K562 (cell line): ENCODE results near the gene CSTA. TPM values are rescaled to one million over a fixed set of nuclear protein-coding genes. Genes with fewer than 3 reads are reported as not detected.

Source experiments
- ATAC-seq: fragments of 200-7000 bp; cut with Tn5 transposase; 3 replicates; pipeline ENCODE4 v1.9.1; 2020; ENCODE audit warnings: moderate library complexity
- BruUV-seq: library from RNA; stranded (reverse); fragments of 400-500 nt; replicated peaks from 2 replicates; lab custom pipeline; 2021; lab: Mats Ljungman, UMichigan
- CTCF ChIA-PET: fragments of 300-600 bp; formaldehyde crosslinking; extraction: SDS; loops from one replicate; lab custom pipeline; 2021; ENCODE audit warnings: low intra/inter-chr PET ratio; lab: Yijun Ruan, JAX
- POLR2A ChIA-PET: fragments of 300-600, 350-650 bp; sonication (Branson Sonifier 250); formaldehyde crosslinking; extraction: SDS; loops from one replicate; lab custom pipeline; 2021; ENCODE audit warnings: antibody characterized with exemption, inconsistent platforms; lab: Yijun Ruan, JAX
- DNase-seq, 4 experiments: peaks; one replicate each; pipeline versions ENCODE4 v3.0.0 to v3.0.0-alpha.2; 2011 to 2018; ENCODE audit warnings: low spot score in 3 of 4, mixed read lengths in 3 of 4; ENCODE audit errors: extremely low read depth in 1 of 4
- FAIRE-seq: peaks from 2 replicates; lab custom pipeline; 2011; peaks lifted over from hg19 to GRCh38; lab: Jason Lieb, UNC
- H2AFZ ChIP-seq: 2 replicates; pipeline ENCODE4 v1.6.0; 2011; ENCODE audit warnings: low read depth, low read length, control low read depth, inconsistent platforms
- H3K27ac ChIP-seq: fragments of 200-600 bp; 3 replicates; pipeline ENCODE4 v1.8.0; 2011; ENCODE audit warnings: low read depth, mild to moderate bottlenecking, control low read depth, inconsistent platforms, low read length, moderate library complexity, mixed read lengths; ENCODE audit errors: extremely low read depth
- H3K27me3 ChIP-seq, 2 experiments: fragments of 300-600 bp in 1 of 2; 2 replicates in 1 of 2; 3 replicates in 1 of 2; pipeline versions ENCODE4 v1.6.0 to v1.8.0; 2011; ENCODE audit warnings: inconsistent platforms in 2 of 2, low read length in 2 of 2, mild to moderate bottlenecking in 1 of 2, mixed read lengths in 1 of 2, moderate library complexity in 1 of 2; ENCODE audit not compliant: control insufficient read depth in 2 of 2, insufficient read depth in 2 of 2
- H3K36me3 ChIP-seq: fragments of 300-600 bp; 3 replicates; pipeline ENCODE4 v1.8.0; 2011; ENCODE audit warnings: mild to moderate bottlenecking, low read length, inconsistent platforms; ENCODE audit not compliant: control insufficient read depth, insufficient read depth
- H3K4me1 ChIP-seq, 2 experiments: fragments of 200-600 bp in 1 of 2; replicated peaks in 1 of 2; 2 replicates in 1 of 2; 3 replicates in 1 of 2; pipeline versions ENCODE4 v1.5.1 to v1.8.0; 2011; ENCODE audit warnings: inconsistent platforms in 2 of 2, low read length in 2 of 2, mild to moderate bottlenecking in 1 of 2, mixed read lengths in 1 of 2, moderate library complexity in 1 of 2; ENCODE audit not compliant: control insufficient read depth in 2 of 2, insufficient read depth in 2 of 2
- H3K4me2 ChIP-seq: 2 replicates; pipeline ENCODE4 v1.6.1; 2011; ENCODE audit warnings: low read length, control low read depth, inconsistent platforms, mixed read lengths; ENCODE audit not compliant: insufficient read depth
- H3K4me3 ChIP-seq: fragments of 200-600 bp; sonication (generic), shearing (Covaris generic); 2 replicates; pipeline ENCODE4 v1.5.1; 2016; ENCODE audit warnings: control low read depth, inconsistent platforms
- H3K79me2 ChIP-seq: fragments of 200-600 bp; 3 replicates; pipeline ENCODE4 v1.8.0; 2011; ENCODE audit warnings: low read length, inconsistent platforms; ENCODE audit not compliant: control insufficient read depth, insufficient read depth
- H3K9ac ChIP-seq, 2 experiments: 2 replicates each; pipeline versions ENCODE4 v1.6.0 to v1.6.1; 2011; ENCODE audit warnings: low read depth in 2 of 2, low read length in 2 of 2, control low read depth in 1 of 2, inconsistent platforms in 1 of 2, mild to moderate bottlenecking in 1 of 2, mixed read lengths in 1 of 2; ENCODE audit not compliant: insufficient read depth in 1 of 2
- H3K9me1 ChIP-seq: one replicate; pipeline ENCODE4 v1.6.0; 2011; ENCODE audit warnings: inconsistent platforms, mild to moderate bottlenecking, low read length, moderate library complexity; ENCODE audit not compliant: control insufficient read depth, insufficient read depth
- H3K9me3 ChIP-seq: replicated peaks from 2 replicates; pipeline ENCODE4 v1.5.1; 2011; ENCODE audit warnings: low read depth, low read length, inconsistent platforms; ENCODE audit not compliant: control insufficient read depth, insufficient read depth
- H4K20me1 ChIP-seq: replicated peaks from 2 replicates; pipeline ENCODE4 v1.6.1; 2011; ENCODE audit warnings: low read length, inconsistent platforms, mixed read lengths; ENCODE audit not compliant: control insufficient read depth, insufficient read depth
- CBFA2T3 ChIP-seq: fragments of 450-650 bp; IDR thresholded peaks from 2 replicates; pipeline ENCODE4 v1.6.1; 2017
- CC2D1A ChIP-seq: fragments of 450-650 bp; IDR thresholded peaks from 2 replicates; pipeline ENCODE4 v1.6.1; 2017; ENCODE audit warnings: mild to moderate bottlenecking
- DNMT1 ChIP-seq: fragments of 450-650 bp; IDR thresholded peaks from 2 replicates; pipeline ENCODE4 v1.6.1; 2016; ENCODE audit warnings: antibody characterized with exemption, mild to moderate bottlenecking
- DPF2 ChIP-seq: fragments of 450-650 bp; IDR thresholded peaks from 2 replicates; pipeline ENCODE4 v1.6.1; 2016
- ELF1 ChIP-seq: fragments of 200-800 bp; sonication (Bioruptor generic); IDR thresholded peaks from 2 replicates; pipeline ENCODE4 v1.6.1; 2016; ENCODE audit warnings: missing genetic modification characterization, missing compliant biosample characterization
- EP300 ChIP-seq: IDR thresholded peaks from 2 replicates; pipeline ENCODE4 v1.6.1; 2012; ENCODE audit warnings: low read length, improper control_type of control experiment
- FOSL1 ChIP-seq: fragments of 200-800 bp; sonication (Bioruptor generic); conservative IDR thresholded peaks from 2 replicates; pipeline ENCODE4 v1.6.1; 2016; ENCODE audit warnings: missing genetic modification characterization, missing compliant biosample characterization
- HDGF ChIP-seq: fragments of 450-650 bp; IDR thresholded peaks from 2 replicates; pipeline ENCODE4 v1.6.1; 2016
- HEY1 ChIP-seq: fragments of 250-450 bp; sonication (Bioruptor Pico); IDR thresholded peaks from 2 replicates; pipeline ENCODE4 v1.5.0; 2020; ENCODE audit warnings: mild to moderate bottlenecking, moderate library complexity, borderline replicate concordance
- MAFG ChIP-seq: fragments of 450-650 bp; conservative IDR thresholded peaks from 2 replicates; pipeline ENCODE4 v1.6.1; 2016; ENCODE audit warnings: missing genetic modification characterization, missing compliant biosample characterization
- MIER1 ChIP-seq: fragments of 450-650 bp; IDR thresholded peaks from 2 replicates; pipeline ENCODE4 v1.6.1; 2016; ENCODE audit warnings: antibody characterized with exemption, mild to moderate bottlenecking, low read depth
- NCOR1 ChIP-seq: fragments of 450-650 bp; IDR thresholded peaks from 2 replicates; pipeline ENCODE4 v1.6.1; 2016; ENCODE audit warnings: mild to moderate bottlenecking, moderate library complexity
- NR2C1 ChIP-seq, 2 experiments: fragments of 450-650 bp; IDR thresholded peaks; 2 replicates each; pipeline ENCODE4 v1.6.1; 2017; ENCODE audit warnings: mild to moderate bottlenecking in 2 of 2, antibody characterized with exemption in 1 of 2, inconsistent platforms in 1 of 2, missing compliant biosample characterization in 1 of 2, missing genetic modification characterization in 1 of 2
- RBM25 ChIP-seq: fragments of 200-400 bp; formaldehyde crosslinking; IDR thresholded peaks from 2 replicates; pipeline ENCODE4 v1.6.1; 2018; ENCODE audit warnings: low read length, low read depth, moderate library complexity; ENCODE audit not compliant: severe bottlenecking
- RBM34 ChIP-seq: fragments of 200-400 bp; formaldehyde crosslinking; IDR thresholded peaks from 2 replicates; pipeline ENCODE4 v1.6.1; 2018; ENCODE audit warnings: low read length, borderline replicate concordance; ENCODE audit not compliant: insufficient read depth
- RFX5 ChIP-seq: IDR thresholded peaks from 2 replicates; pipeline ENCODE4 v1.6.1; 2011; ENCODE audit warnings: low read depth, mild to moderate bottlenecking, improper control_type of control experiment, low read length
- ZNF175 ChIP-seq: fragments of 200-800 bp; sonication (Bioruptor generic); IDR thresholded peaks from 2 replicates; pipeline ENCODE4 v1.6.1; 2016; ENCODE audit warnings: low read depth, mild to moderate bottlenecking, missing genetic modification characterization, missing compliant biosample characterization
- ZNF3 ChIP-seq: fragments of 250-450 bp; sonication (Bioruptor Pico); IDR thresholded peaks from 2 replicates; pipeline ENCODE4 v1.5.0; 2021; ENCODE audit warnings: mild to moderate bottlenecking, moderate library complexity
- ZNF57 ChIP-seq: fragments of 450-650 bp; formaldehyde crosslinking; IDR thresholded peaks from 2 replicates; pipeline ENCODE4 v1.4.0; 2020; ENCODE audit warnings: mild to moderate bottlenecking, moderate library complexity
- WGBS: fragments of 100-300 bp; shearing (Covaris generic); methylation state at CpG from one replicate; pipeline ENCODE4 v1.1.6; 2016; ENCODE audit warnings: low coverage, mixed read lengths; ENCODE audit not compliant: insufficient coverage; ENCODE audit errors: missing lambda C conversion rate; 5-methylcytosine and 5-hydroxymethylcytosine counted together
- in situ Hi-C: fragments of 300-500 bp; cut with MboI; formaldehyde crosslinking; loops from 4 replicates; pipeline ENCODE4 v1.15.0; 2018; ENCODE audit warnings: inconsistent platforms, mixed read lengths
- intact Hi-C: fragments of 100-400 bp; cut with micrococcal nuclease; formaldehyde crosslinking; loops from 2 replicates; pipeline ENCODE4 v1.14.2; 2022
- polyA plus RNA-seq, 8 experiments: library from polyadenylated mRNA; depleted of rRNA in 4 of 8; stranded (reverse) in 5 of 8; unstranded in 3 of 8; fragments of >200 nt; fragmentation: Nextera tagmentation in 2 of 8; fragmentation: Illumina TruSeq in 1 of 8; extraction: Ambion mirVana in 2 of 8; extraction: Trizol in 1 of 8; gene quantifications; 2 replicates each; pipeline versions ENCODE4 v1.2.1 to v1.2.3, GENCODE V29; 2011 to 2014; ENCODE audit warnings: inconsistent platforms in 1 of 8, missing spikeins in 1 of 8
- total RNA-seq, 7 experiments: library from RNA; depleted of rRNA in 6 of 7; stranded (reverse); fragments of >200 nt in 6 of 7; fragmentation: Illumina TruSeq in 2 of 7; extraction: Trizol in 2 of 7; gene quantifications; 2 replicates each; pipeline versions ENCODE4 v1.2.1 to v1.2.3, GENCODE V29; 2011 to 2021; ENCODE audit warnings: low replicate concordance in 1 of 7

The CSTA gene
- total and polyA plus RNA-seq, 9 of the 15 experiments (the other 6 are each of a cell fraction or from before 2014, with no cell fraction given), result 0.11 to 3.1 (median 1.1) TPM

GRCh38 chr3:122365582-122366378 is 40.7 kb downstream of the CSTA start (continued):
- TF ChIP-seq NR2C1 (IDR thresholded peaks at IDR 0.05) (peak; percentile 55; the same call in 1 of the 2 replicates), NR2C1 (tag; IDR thresholded peaks at IDR 0.05) (peak; percentile 73; the same call in 1 of the 2 replicates), NCOR1 (0 out of 2 replicates have a peak, but pooled peaks have one; percentile 38), DPF2 (0 out of 2 replicates have a peak, but pooled peaks have one; percentile 53), FOSL1 (tag) (peak; percentile 90), EP300 (peak; percentile 32; the same call in 1 of the 2 replicates), CBFA2T3 (peak; percentile 72)

GRCh38 chr3:122366379-122366749 is 41.3 kb downstream of the CSTA start:
- ATAC-seq, result no peak

More at GRCh38 chr3:122366379-122366749, 41.3 kb downstream of the CSTA start:
- in situ Hi-C loops, result no loop called here
- intact Hi-C loops, result no loop called here
- Histone ChIP-seq H3K9me1 (no peaks in the 10 kb centered on the region), H3K27ac (no peak overlapping the region; the same call in 2 of the 3 replicates), H3K9ac (no peak overlapping the region), H3K27me3 (no peaks in the 10 kb centered on the region), H3K4me2 (no peak overlapping the region), H3K4me3 (no peak overlapping the region), H2AFZ (no peak overlapping the region), H3K4me1 (no peaks in the 10 kb centered on the region; a peak in 2 of 5 replicates), H3K9me3 (no peaks in the 10 kb centered on the region), H4K20me1 (no peaks in the 10 kb centered on the region), H3K36me3 (peaks cover 87% of the 10 kb centered on the region), H3K79me2 (no peaks in the 10 kb centered on the region)
- WGBS, result 89% methylated on average over 4 of the region's 5 CpGs
- no peak for TF ChIP-seq RBM34
- no peak for TF ChIP-seq EP300
- no peak for TF ChIP-seq RFX5
- TF ChIP-seq MAFG (tag), result no peak
- TF ChIP-seq HEY1, result no peak
- TF ChIP-seq ZNF57, result no peak
- no peak for TF ChIP-seq RBM25
- no peak for TF ChIP-seq HDGF
- TF ChIP-seq CC2D1A, result no peak
- TF ChIP-seq DNMT1, result no peak
- no peak for TF ChIP-seq ELF1 (tag)
- TF ChIP-seq ZNF3, result no peak
- no peak for TF ChIP-seq ZNF175 (CRISPR knock-in tag)
- no peak for TF ChIP-seq MIER1
- BruUV-seq, result no TSS peak
- DNase-seq, result no peak
- ChIA-PET CTCF (no interaction called here), POLR2A (no interaction called here)
- no peak for FAIRE-seq
